Osteoblast (primary cell): ENCODE measurements around the gene ADNP2. TPM values are rescaled to one million over a fixed set of nuclear protein-coding genes. Genes with fewer than 3 reads are reported as not detected.

ENCODE experiments used
- DNase-seq: peaks from one replicate; pipeline ENCODE4 v3.0.0; 2011; ENCODE audit warnings: low spot score, mixed read lengths; ENCODE audit not compliant: insufficient read length; ENCODE audit errors: missing footprints
- H2AFZ ChIP-seq: 2 replicates; pipeline ENCODE4 v1.6.0; 2011; ENCODE audit warnings: mild to moderate bottlenecking, low read length
- H3K27ac ChIP-seq: 2 replicates; pipeline ENCODE4 v1.5.1; 2011; ENCODE audit warnings: mild to moderate bottlenecking, low read depth, low read length, moderate library complexity
- H3K27me3 ChIP-seq: 2 replicates; pipeline ENCODE4 v1.6.0; 2012; ENCODE audit warnings: mild to moderate bottlenecking, control low read depth, inconsistent platforms, low read length, moderate library complexity; ENCODE audit not compliant: insufficient read depth
- H3K36me3 ChIP-seq: 2 replicates; pipeline ENCODE4 v1.5.1; 2011; ENCODE audit warnings: mild to moderate bottlenecking, low read length, control low read depth, moderate library complexity; ENCODE audit not compliant: insufficient read depth
- H3K4me1 ChIP-seq: 2 replicates; pipeline ENCODE4 v1.5.1; 2011; ENCODE audit warnings: mild to moderate bottlenecking, low read length, control low read depth, moderate library complexity; ENCODE audit not compliant: insufficient read depth
- H3K4me2 ChIP-seq: 2 replicates; pipeline ENCODE4 v1.6.0; 2011; ENCODE audit warnings: mild to moderate bottlenecking, low read length; ENCODE audit not compliant: insufficient read depth
- H3K4me3 ChIP-seq: fragments of 200-600 bp; sonication (generic); 3 replicates; pipeline ENCODE4 v1.5.1; 2012; ENCODE audit warnings: mild to moderate bottlenecking, low read length, inconsistent platforms; ENCODE audit not compliant: insufficient read depth
- H3K79me2 ChIP-seq: 2 replicates; pipeline ENCODE4 v1.6.0; 2012; ENCODE audit warnings: mild to moderate bottlenecking, low read length, control low read depth, inconsistent platforms; ENCODE audit not compliant: insufficient read depth
- H3K9me3 ChIP-seq: 2 replicates; pipeline ENCODE4 v1.5.1; 2011; ENCODE audit warnings: low read depth, low read length, control low read depth
- H4K20me1 ChIP-seq: 2 replicates; pipeline ENCODE4 v1.6.0; 2012; ENCODE audit warnings: mild to moderate bottlenecking, low read length, control low read depth; ENCODE audit not compliant: insufficient read depth
- total RNA-seq: library from RNA; depleted of rRNA; stranded (reverse); fragments of >200 nt; gene quantifications from 2 replicates; pipeline ENCODE4 v1.2.3, GENCODE V29; 2012
- TF ChIP-seq, protein P1 (sequence below): IDR thresholded peaks from 2 replicates; pipeline ENCODE4 v1.5.1; 2011; ENCODE audit warnings: mild to moderate bottlenecking, low read depth, low read length, moderate library complexity; ENCODE audit errors: extremely low read depth

ADNP2 gene
- total RNA-seq, 1 donor = 22.1 TPM

DNA sequence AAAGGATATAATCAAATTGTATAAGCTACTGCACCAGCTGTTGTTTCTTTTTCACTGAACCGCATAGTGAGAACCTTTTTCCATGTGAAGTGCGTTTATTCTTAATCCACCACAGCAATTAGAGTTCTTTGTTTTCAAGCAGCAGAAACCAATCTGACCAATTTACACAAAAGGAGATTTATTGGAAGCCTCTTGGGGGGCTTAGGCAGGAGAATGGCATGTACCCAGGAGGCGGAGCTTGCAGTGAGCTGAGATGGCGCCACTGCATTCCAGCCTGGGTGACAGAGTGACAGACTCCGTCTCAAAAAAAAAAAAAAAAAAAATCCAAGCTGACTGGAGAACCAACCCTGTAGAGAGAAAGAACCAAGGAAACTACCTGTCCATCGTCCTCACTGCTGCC is 10.0 kb downstream of the ADNP2 start:
- H4K20me1 ChIP-seq = peaks cover 37% of the 10 kb centered on the region
- no peaks in the 10 kb centered on the region for H3K27me3 ChIP-seq
- peaks cover 28% of the 10 kb centered on the region for H3K36me3 ChIP-seq
- DNase-seq = no peak
- TF ChIP-seq, protein P1, sequence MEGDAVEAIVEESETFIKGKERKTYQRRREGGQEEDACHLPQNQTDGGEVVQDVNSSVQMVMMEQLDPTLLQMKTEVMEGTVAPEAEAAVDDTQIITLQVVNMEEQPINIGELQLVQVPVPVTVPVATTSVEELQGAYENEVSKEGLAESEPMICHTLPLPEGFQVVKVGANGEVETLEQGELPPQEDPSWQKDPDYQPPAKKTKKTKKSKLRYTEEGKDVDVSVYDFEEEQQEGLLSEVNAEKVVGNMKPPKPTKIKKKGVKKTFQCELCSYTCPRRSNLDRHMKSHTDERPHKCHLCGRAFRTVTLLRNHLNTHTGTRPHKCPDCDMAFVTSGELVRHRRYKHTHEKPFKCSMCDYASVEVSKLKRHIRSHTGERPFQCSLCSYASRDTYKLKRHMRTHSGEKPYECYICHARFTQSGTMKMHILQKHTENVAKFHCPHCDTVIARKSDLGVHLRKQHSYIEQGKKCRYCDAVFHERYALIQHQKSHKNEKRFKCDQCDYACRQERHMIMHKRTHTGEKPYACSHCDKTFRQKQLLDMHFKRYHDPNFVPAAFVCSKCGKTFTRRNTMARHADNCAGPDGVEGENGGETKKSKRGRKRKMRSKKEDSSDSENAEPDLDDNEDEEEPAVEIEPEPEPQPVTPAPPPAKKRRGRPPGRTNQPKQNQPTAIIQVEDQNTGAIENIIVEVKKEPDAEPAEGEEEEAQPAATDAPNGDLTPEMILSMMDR = no peak
- no peaks in the 10 kb centered on the region for H3K9me3 ChIP-seq
- no peak overlapping the region for H3K4me2 ChIP-seq
- H2AFZ ChIP-seq = no peak overlapping the region
- no peak overlapping the region for H3K27ac ChIP-seq
- H3K79me2 ChIP-seq = peaks cover 94% of the 10 kb centered on the region
- no peak overlapping the region for H3K4me3 ChIP-seq
- H3K4me1 ChIP-seq = no peaks in the 10 kb centered on the region

DNA sequence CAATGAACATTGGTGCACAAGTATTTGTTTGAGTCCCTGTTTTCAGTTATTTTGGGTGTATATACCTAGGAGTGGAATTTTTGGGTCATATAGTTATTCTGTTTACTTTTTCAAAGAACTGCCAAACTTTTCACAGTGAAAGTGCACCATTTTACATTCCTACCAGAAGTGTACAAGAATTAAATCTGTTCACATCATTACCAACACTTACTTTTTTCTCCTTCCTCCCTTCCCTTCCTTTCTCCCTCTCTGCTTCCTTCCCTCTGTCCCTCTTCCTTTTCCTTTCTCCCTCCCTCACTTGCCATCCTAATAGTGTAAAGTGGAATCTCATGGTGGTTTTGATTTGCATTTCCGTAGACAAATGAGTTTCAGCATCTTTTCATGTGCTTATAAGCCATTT is 11.9 kb downstream of the ADNP2 start:
- Histone ChIP-seq H3K4me2 (no peak overlapping the region), H3K9me3 (no peaks in the 10 kb centered on the region), H3K36me3 (peaks cover 28% of the 10 kb centered on the region), H2AFZ (no peak overlapping the region), H3K27ac (no peak overlapping the region), H3K27me3 (no peaks in the 10 kb centered on the region), H3K4me3 (no peak overlapping the region), H3K4me1 (no peaks in the 10 kb centered on the region), H4K20me1 (peaks cover 30% of the 10 kb centered on the region), H3K79me2 (peaks cover 94% of the 10 kb centered on the region)
- no peak for DNase-seq
- TF ChIP-seq, protein P1 = no peak

DNA sequence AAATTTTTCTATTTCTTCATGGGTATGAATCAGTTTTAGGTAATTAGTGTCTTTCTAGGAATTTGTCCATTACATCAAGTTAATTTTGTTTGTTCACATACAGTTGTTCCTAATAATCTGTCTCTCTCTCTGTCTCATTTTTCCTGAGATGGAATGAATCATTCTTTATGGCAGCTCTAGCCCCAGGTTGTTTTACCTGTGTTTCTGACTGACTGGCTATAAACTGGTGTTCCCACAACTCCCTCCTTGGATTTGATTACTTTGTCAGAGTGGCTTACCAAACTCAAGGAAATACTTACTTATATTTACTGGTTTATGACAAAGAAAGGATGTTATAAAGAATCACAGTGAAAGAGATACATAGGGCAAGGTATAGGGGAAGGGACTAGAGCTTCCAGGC is 15.1 kb downstream of the ADNP2 start:
- H3K4me2 ChIP-seq = no peak overlapping the region
- peaks cover 17% of the 10 kb centered on the region for H3K36me3 ChIP-seq
- peaks cover 27% of the 10 kb centered on the region for H4K20me1 ChIP-seq
- no peak overlapping the region for H3K4me3 ChIP-seq
- H3K79me2 ChIP-seq = peaks cover 96% of the 10 kb centered on the region
- H3K27me3 ChIP-seq = no peaks in the 10 kb centered on the region
- TF ChIP-seq, protein P1 = no peak
- DNase-seq = no peak
- H2AFZ ChIP-seq = no peak overlapping the region
- H3K9me3 ChIP-seq = no peaks in the 10 kb centered on the region
- H3K27ac ChIP-seq = no peak overlapping the region
- no peaks in the 10 kb centered on the region for H3K4me1 ChIP-seq

DNA sequence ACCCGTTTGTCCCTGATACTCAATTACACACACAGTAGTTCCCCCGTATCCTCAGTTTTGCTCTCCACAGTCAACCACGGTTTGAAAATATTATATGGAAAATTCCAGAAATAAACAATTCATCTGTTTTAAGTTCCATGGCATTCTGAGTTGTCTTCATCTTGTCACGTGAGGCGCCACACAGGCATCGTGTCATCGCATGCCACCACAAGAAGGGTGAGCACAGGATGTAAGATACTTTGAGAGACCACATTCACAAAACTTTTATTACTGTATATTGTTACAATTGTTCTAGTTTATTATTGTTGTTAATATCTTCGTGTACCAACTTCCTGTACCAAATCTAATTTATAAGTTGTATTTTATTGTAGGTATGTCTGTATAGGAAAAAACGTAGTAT is 17.7 kb downstream of the ADNP2 start:
- H4K20me1 ChIP-seq = peaks cover 37% of the 10 kb centered on the region
- H3K9me3 ChIP-seq = no peaks in the 10 kb centered on the region
- H3K79me2 ChIP-seq = peaks cover 95% of the 10 kb centered on the region
- peaks cover 7% of the 10 kb centered on the region for H3K36me3 ChIP-seq
- H3K27ac ChIP-seq = no peak overlapping the region
- no peak overlapping the region for H2AFZ ChIP-seq
- H3K4me2 ChIP-seq = no peak overlapping the region
- DNase-seq = no peak
- no peak overlapping the region for H3K4me3 ChIP-seq
- TF ChIP-seq, protein P1 = no peak
- H3K4me1 ChIP-seq = no peaks in the 10 kb centered on the region
- H3K27me3 ChIP-seq = no peaks in the 10 kb centered on the region
